Right ventricle myocardium inferior (tissue), 1 donor: ENCODE measurements around the gene EPB41L2. TPM values are rescaled to one million over a fixed set of nuclear protein-coding genes. Genes with fewer than 3 reads are reported as not detected.
"Not testable (repeated sequence)": the region's sequence is repeated elsewhere in the genome, so short reads cannot be mapped to it uniquely, and the experiment has no call there.

Source experiments
- ATAC-seq: fragments of 200-7000 bp; cut with Tn5 transposase; one replicate; pipeline ENCODE4 v1.9.1; 2020; ENCODE audit warnings: mild to moderate bottlenecking, moderate library complexity
- DNase-seq: peaks from one replicate; pipeline ENCODE4 v3.0.0; 2021; ENCODE audit errors: missing footprints
- intact Hi-C: fragments of 100-400 bp; cut with DNase I; formaldehyde crosslinking; loops from one replicate; pipeline ENCODE4 v1.11.0; 2022
- total RNA-seq: library from RNA; stranded (reverse); fragmentation: NEBNext Ultra II Directional; extraction: Animal tissue kit (Norgen Biotek cat#: 25700); gene quantifications from one replicate; pipeline ENCODE4 v1.2.1, GENCODE V29; 2021
- donor health status: DM: no; HTN: yes; CAD: no; lungs with severe emphysema.

Gene EPB41L2
- total RNA-seq, 1 donor from 2014 or later = 97.2 TPM

- DNase-seq = no peak
These were observed 94.6 kb downstream of the EPB41L2 start for GRCh38 chr6:130968476-130968875.

GRCh38 chr6:130967502-130968445 lies 95.3 kb downstream of the EPB41L2 start:
- DNase-seq (no peak), ATAC-seq (peak; percentile 33)
- intact Hi-C loops = loop anchor here (5.0 to 10.0 kb wide), 3 partner anchors 35 to 147 kb away; partner anchors contain the start of gene EPB41L2

More at GRCh38 chr6:130968476-130968875, 94.6 kb downstream of the EPB41L2 start:
- intact Hi-C loops = loop anchor here (5.0 to 10.0 kb wide), 3 partner anchors 34 to 146 kb away; partner anchors contain the start of gene EPB41L2
- no peak for ATAC-seq

GRCh38 chr6:130966344-130966980 lies 96.6 kb downstream of the EPB41L2 start:
- DNase-seq (no peak), ATAC-seq (no peak)
- intact Hi-C loops = loop anchor here (5.0 to 10.0 kb wide), 3 partner anchors 36 to 148 kb away; partner anchors contain the start of gene EPB41L2

- DNase-seq (no peak), ATAC-seq (no peak)
- intact Hi-C loops = loop anchor here (5.0 to 10.0 kb wide), 3 partner anchors 37 to 149 kb away; partner anchors contain the start of gene EPB41L2
These were observed 97.4 kb downstream of the EPB41L2 start for GRCh38 chr6:130965656-130966055.

- DNase-seq = no peak
- intact Hi-C loops = loop anchor here (5.0 to 10.0 kb wide), 3 partner anchors 37 to 150 kb away; partner anchors contain the start of gene EPB41L2
- no peak for ATAC-seq
These were observed 98.0 kb downstream of the EPB41L2 start for GRCh38 chr6:130964808-130965604.

- no peak for ATAC-seq
- DNase-seq = no peak
- intact Hi-C loops = loop anchor here (10.0 kb wide), 1 partner anchor 151 kb away; no protein-coding TSS in a partner anchor
These were observed 98.8 kb downstream of the EPB41L2 start for GRCh38 chr6:130964289-130964688.

GRCh38 chr6:130962966-130963365 lies 100.1 kb downstream of the EPB41L2 start:
- no peak for DNase-seq
- intact Hi-C loops = loop anchor here (10.0 kb wide), 1 partner anchor 152 kb away; no protein-coding TSS in a partner anchor
- no peak for ATAC-seq

GRCh38 chr6:130961148-130961547 lies 101.9 kb downstream of the EPB41L2 start:
- DNase-seq = no peak
- intact Hi-C loops = loop anchor here (2.0 to 10.0 kb wide), 2 partner anchors 16 to 154 kb away; no protein-coding TSS in a partner anchor
- ATAC-seq = no peak

GRCh38 chr6:130959951-130960350 lies 103.1 kb downstream of the EPB41L2 start:
- intact Hi-C loops = loop anchor here (2.0 to 10.0 kb wide), 3 partner anchors 15 to 155 kb away; no protein-coding TSS in a partner anchor
- ATAC-seq (no peak), DNase-seq (no peak)

- ATAC-seq (no peak), DNase-seq (no peak)
- intact Hi-C loops = loop anchor here (5.0 kb wide), 1 partner anchor 56 kb away; no protein-coding TSS in a partner anchor
These were observed 104.6 kb downstream of the EPB41L2 start for GRCh38 chr6:130958468-130958867.

GRCh38 chr6:130955755-130956154 lies 107.3 kb downstream of the EPB41L2 start:
- intact Hi-C loops = loop anchor here (5.0 kb wide), 1 partner anchor 53 kb away; no protein-coding TSS in a partner anchor
- ATAC-seq = no peak
- DNase-seq = no peak

- ATAC-seq (no peak), DNase-seq (no peak)
- intact Hi-C loops = no loop called here
These were observed 113.5 kb downstream of the EPB41L2 start for GRCh38 chr6:130949553-130949952.

- intact Hi-C loops = no loop called here
- no peak for DNase-seq
- ATAC-seq = no peak
These were observed 115.6 kb downstream of the EPB41L2 start for GRCh38 chr6:130947464-130947863.

GRCh38 chr6:130946076-130946475 lies 117.0 kb downstream of the EPB41L2 start:
- intact Hi-C loops = no loop called here
- ATAC-seq = no peak
- DNase-seq = no peak

GRCh38 chr6:130945401-130945919 lies 117.6 kb downstream of the EPB41L2 start:
- ATAC-seq (no peak), DNase-seq (no peak)
- intact Hi-C loops = loop anchor here (2.0 kb wide), 1 partner anchor 15 kb away; no protein-coding TSS in a partner anchor

- ATAC-seq (peak; percentile 67), DNase-seq (no peak)
- intact Hi-C loops = loop anchor here (2.0 to 5.0 kb wide), 2 partner anchors 16 to 42 kb away; no protein-coding TSS in a partner anchor
These were observed 118.6 kb downstream of the EPB41L2 start for GRCh38 chr6:130944486-130944885.

GRCh38 chr6:130943738-130944137 lies 119.3 kb downstream of the EPB41L2 start:
- DNase-seq (no peak), ATAC-seq (no peak)
- intact Hi-C loops = loop anchor here (2.0 to 5.0 kb wide), 2 partner anchors 17 to 41 kb away; no protein-coding TSS in a partner anchor

GRCh38 chr6:130942752-130943151 lies 120.3 kb downstream of the EPB41L2 start:
- DNase-seq, ATAC-seq: not testable (repeated sequence)
- intact Hi-C loops = loop anchor here (5.0 kb wide), 1 partner anchor 40 kb away; no protein-coding TSS in a partner anchor
